GM18507 (cell line): ENCODE measurements around the gene GLB1L3.
"Not testable (repeated sequence)": the region's sequence is repeated elsewhere in the genome, so short reads cannot be mapped to it uniquely, and the experiment has no call there.

ENCODE experiments used
- DNase-seq: peaks from one replicate; pipeline ENCODE4 v3.0.0; 2011; ENCODE audit warnings: low read depth; ENCODE audit not compliant: insufficient read length; ENCODE audit errors: extremely low spot score
- FAIRE-seq: peaks from 2 replicates; lab custom pipeline; 2011; peaks lifted over from hg19 to GRCh38; lab: Jason Lieb, UNC

Gene GLB1L3

DNA sequence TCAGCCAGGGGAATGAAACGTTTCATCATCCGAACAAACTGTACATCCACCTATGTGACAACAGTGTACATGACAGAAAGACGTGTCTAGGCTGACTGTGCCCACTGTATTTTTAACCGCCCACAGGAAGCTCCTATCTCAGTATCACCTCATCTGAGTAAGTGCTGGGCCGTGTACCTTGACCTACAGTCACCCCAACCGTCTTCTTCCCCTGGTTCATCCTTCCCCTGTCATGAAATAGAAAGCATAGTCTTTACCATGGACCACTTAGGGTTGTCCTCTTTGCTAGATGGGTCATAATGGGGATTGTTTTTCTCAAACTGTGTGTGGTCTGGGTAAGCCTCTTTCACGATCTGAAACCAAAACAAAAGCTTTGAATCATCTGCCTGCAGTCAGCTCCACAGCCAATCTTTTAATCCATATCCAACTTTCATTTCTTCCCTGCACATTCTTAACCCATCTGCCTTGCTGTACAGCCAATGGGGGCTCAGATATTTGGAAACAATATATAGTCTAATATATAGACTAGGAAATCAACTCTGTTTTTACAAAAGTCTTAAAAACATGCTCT, 27.2 kb upstream of the GLB1L3 start:
- DNase-seq (no peak), FAIRE-seq (no peak)

DNA sequence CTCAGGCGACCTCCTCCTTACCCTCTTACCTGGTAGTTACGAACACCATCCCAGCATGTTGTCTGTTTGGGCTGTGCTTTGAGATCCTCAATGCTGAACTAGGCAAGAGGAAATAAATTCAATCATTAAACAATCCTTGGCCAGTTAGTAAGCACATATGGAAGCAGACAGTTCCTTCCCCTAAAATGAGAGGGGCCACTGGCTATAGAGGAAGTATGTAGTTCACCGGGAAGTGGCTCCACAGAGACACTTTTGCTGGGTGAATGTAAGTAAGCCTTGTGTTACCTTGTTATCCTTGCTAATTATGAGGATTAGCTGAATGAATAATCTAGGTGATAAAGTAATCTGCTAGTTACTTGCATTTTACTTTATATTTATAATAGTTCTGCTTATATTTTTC, 25.9 kb upstream of the GLB1L3 start:
- no peak for DNase-seq
- no peak for FAIRE-seq

DNA sequence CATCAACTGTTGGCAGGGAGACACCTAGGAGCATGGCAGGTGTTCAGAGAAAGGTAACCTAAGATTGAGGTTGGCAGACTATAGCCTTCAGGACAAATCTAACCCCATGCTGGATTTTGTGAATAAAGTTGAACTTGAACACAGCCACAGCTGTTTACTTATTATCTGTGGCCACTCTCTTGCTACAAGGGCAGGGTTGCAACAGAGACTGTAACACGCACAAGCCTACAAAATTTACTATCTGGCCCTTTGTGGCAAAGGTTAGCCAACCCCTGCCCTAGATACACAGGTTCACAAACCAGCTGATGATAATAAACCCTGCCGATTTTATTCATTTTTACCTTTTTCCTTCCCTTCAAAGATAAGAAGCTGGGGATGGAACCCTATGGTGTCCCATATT, 25.5 kb upstream of the GLB1L3 start:
- DNase-seq: no peak
- no peak for FAIRE-seq

DNA sequence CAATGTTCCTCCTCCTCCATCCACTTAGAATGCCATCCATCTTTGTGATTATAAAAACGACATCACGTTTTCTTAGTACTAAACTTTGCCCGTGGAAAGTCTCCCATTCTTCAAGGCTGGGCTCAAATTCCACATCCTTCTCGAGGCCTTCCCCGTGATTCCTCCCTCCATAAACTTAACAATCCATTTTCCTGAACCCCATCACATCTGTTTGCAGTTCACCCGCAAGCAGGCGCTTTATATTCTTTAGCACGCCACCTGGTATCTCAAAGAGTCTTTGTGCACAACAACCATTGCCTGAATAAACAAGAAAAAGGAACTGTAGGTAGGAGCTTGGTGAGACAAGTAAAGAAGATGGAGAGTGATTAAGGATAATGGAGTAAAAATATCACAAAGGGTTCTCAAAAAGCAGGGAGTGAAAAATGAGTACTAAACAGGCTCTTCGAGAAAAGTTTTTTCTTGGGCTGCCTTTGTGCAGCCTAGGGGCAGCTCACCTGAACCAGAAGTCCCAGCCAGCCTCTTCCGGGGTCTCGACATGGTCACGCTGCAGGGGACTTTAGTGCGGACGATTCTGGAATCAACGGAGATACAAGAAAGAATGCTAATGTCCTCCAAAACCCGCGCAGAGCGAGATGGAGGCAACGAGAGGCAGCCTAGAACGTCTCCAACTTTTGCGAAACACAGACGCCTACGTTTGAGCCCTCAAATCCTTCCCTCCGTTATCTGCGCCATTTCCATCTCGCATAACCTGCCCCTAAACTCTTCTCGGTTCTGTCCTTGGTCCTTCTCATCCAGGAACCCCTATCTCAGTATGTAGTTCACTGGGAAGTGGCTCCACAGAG, 23.6 kb upstream of the GLB1L3 start:
- no peak for FAIRE-seq
- no peak for DNase-seq

DNA sequence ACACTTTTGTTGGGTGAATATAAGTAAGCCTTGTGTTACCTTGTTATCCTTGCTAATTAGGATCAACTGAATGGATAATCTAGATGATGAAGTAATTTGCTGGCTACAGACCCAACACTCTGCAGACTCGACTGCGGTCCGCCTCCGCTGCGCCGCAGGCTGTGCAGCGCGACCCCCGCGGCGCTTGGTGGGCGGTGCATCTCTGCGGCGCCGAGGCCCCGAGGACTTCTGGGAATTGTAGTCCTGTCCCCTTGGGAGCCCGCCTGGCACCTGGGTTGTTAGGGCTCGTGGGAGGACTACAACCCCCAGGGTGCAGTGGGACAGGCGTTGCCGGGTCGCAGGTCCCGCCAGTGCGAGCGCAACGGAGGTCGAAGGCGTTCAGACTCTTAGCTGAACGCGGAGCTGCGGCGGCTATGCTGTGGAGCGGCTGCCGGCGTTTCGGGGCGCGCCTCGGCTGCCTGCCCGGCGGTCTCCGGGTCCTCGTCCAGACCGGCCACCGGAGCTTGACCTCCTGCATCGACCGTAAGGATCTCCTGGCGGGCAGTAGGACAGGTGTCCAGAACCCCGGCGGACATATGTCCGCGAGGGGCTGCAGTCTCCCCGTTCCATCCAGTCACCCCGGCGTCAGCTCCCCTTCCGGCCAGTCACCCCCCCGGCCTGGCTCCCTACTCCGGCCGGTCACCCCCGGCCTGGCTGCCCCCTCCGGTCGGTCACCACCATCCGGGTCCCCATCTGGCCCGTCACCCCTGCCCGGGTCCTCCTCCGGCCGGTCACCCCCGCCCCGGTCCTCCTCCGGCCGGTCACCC, 22.8 kb upstream of the GLB1L3 start, which contains the start of the genes ACAD8 and THYN1:
Gene ACAD8 (plus strand): TSS at position 381 of the 806 bp plus-strand sequence. CDS start 33 bp downstream, at position 414.
Gene THYN1 (minus strand): TSS at position 165 of the 806 bp plus-strand sequence. CDS start 470 bp downstream, outside the sequence.
- DNase-seq (peak; percentile 98), FAIRE-seq (peak; percentile 96)

DNA sequence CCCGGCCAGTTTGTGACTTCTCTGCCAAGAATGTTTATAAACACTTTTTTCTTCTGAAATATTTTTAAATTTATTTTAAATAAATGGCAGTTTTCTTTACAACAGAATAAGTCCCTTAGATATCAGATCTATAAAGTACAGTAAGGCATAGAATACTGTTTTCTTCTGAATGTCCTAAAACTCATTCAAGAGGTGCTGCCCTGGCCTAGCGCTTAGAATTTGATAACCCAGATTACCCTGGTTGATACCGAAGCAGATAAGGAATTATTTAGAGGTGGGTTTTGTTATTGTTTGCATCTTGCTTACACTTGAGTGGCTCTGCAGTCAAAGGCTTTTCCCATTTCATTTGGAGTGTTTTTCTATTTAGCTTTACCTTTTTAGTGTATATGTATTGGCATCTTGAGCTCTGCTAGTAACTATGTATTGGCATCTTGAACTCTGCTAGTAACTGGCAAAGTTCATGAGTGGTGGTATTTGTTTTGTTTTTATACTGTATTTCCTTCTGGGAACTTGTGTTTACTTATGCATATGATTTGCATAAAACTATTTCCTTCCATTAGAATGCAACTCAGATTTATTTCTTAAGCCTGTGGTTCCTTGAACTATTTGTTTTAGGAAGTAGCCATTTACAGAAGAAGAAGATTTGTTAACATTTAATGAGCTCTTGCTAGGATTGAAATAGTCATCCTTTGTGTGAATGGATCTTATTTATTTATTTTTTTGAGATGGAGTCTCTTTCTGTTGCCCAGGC, 21.6 kb upstream of the GLB1L3 start:
- DNase-seq (no peak), FAIRE-seq (no peak)

DNA sequence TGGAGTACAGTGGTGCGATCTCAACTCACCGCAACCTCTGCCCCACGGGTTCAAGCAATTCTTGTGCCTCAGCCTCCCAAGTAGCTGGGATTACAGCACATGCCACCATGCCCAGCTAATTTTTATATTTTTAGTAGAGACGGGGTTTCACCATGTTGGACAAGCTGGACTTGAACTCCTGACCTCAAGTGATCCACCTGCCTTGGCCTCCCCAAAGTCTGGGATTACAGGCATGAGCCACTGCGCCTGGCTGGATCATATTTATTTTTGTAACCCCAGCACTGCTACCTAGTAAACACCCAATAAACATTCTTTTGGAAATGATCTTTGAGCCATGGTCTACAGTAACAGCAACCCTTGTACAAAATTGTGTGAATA, 21.0 kb upstream of the GLB1L3 start:
- DNase-seq, FAIRE-seq: not testable (repeated sequence)

DNA sequence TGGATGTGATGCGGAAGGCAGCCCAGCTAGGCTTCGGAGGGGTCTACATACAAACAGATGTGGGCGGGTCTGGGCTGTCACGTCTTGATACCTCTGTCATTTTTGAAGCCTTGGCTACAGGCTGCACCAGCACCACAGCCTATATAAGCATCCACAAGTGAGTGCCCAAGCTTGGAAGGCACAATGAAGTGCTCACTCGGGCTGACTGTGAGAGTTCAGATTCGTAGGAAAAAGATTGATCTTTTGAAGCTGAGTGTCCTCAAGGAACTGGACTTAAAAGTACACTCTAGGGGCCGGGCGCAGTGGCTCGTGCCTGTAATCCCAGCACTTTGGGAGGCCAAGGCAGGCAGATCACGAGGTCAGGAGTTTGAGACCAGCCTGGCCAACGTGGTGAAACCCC, 19.1 kb upstream of the GLB1L3 start:
- no peak for DNase-seq
- no peak for FAIRE-seq

DNA sequence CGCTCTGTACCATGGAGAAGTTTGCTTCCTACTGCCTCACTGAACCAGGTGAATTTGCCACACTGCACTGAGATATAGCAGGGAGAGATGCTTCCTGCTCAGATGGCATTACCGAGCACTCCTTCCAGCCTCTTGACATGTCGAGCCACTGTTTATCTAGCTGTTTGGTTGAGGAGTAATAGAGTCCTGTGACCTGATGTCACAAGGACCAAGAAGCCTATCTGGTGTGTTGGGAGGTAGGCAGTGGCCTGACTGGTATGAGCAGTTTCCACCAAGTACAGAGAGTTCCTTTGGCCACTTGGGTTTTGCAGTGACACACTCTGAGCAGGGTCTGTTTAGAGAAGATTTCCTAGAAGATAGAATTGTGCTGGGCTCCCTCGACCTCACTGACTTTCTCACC, 17.6 kb upstream of the GLB1L3 start:
- DNase-seq (no peak), FAIRE-seq (no peak)

DNA sequence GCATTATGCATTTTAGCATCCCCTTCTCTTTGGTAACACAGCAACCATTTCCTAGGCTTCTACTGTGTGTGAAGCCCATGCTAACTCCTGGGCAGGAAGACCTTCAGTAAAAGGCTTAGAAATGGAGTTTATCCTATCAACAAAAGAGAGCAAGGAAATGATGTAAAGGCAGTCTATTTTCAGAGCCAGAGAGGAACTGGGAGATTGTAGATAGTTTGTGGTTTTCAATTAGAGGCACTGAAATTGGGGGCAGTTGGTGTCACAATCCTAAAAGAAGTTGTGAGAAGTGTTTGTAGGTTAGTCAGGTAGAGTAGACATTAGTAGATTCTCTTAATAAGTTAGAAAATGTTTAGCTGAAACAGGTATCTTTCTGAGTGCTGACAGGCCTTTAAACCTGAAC, 15.7 kb upstream of the GLB1L3 start:
- DNase-seq (no peak), FAIRE-seq (no peak)

DNA sequence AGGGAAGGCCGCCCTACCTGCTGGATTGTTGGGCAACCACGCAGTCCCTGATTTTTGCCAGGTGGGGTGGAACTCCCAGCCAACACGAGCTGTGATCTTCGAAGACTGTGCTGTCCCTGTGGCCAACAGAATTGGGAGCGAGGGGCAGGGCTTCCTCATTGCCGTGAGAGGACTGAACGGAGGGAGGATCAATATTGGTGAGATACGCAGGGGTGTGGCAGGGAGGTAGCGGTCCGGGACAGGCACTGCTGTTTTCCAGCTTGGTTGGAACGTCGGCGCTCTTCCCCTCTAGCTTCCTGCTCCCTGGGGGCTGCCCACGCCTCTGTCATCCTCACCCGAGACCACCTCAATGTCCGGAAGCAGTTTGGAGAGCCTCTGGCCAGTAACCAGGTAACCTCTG, 15.2 kb upstream of the GLB1L3 start:
- no peak for DNase-seq
- FAIRE-seq: no peak

DNA sequence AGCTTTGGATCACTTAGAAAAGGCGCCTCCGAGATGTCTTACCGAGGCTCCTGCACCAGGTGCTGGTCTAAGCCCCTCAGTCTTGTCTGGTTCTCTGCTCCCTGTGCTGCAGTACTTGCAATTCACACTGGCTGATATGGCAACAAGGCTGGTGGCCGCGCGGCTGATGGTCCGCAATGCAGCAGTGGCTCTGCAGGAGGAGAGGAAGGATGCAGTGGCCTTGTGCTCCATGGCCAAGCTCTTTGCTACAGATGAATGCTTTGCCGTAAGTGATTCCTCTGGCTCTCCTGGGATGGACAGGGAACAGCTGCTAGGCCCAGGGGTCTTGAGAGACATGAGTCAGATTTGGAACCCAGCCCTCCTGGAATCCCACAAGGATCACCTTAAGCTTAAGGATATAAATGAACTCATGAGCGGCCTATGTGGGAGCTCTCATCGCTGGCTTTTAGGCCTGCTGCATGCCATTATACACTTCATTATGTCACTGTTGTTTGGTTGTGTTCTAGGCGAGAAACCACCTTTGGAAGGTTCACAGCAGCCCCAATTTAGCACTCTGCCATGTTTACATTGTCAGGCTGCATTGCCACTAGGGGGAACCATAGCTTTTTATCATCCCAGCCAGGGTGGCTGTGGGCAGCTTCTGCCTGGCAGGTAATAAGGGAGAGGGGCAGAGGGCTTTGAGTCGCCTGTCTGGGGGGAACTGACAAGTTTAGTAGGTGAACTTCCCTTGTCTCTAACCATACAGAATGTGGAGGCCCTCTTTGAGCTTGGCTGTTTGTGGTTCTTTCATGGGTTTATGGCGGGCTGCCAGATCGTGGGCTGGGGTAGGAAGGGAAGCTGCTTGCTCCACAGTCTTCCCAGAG, 14.3 kb upstream of the GLB1L3 start:
- FAIRE-seq: no peak
- no peak for DNase-seq

DNA sequence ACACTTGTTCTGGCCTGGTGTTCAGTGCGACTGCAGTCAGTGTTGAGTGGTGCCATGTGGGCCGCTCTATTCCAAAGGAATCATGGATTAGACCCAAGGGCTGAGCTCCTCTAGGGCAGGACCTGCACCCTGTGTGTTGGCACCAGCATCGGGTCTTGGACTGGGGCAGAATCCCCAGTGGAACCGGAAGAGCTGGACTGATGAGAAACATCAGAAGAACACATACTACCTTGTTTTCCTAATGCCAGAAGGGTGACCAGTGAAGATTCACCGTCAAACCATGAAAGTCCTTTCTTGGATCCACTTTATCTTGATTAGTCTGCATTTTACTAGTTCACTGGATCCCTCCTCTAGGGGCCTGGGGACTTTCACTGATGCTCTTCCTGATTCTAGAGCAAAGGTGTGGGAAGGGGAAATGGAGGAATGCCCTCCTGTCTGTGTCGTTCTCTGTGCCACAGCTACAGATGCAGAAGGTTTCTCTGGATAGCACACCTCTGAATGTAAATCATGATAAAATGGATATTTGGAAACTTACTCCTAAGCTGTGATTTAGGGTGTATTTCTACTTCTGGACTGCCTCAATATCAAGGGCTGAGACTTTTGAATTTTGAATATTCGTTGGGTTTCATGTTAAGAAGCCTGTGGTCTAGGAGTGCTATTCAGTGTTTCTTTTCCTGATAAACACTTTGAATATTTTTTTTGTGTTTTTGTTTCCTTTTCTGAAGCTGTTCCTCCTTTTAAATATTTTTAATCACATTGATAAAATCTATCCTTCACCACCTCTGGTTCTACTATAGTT, 11.0 kb upstream of the GLB1L3 start:
- no peak for FAIRE-seq
- no peak for DNase-seq

DNA sequence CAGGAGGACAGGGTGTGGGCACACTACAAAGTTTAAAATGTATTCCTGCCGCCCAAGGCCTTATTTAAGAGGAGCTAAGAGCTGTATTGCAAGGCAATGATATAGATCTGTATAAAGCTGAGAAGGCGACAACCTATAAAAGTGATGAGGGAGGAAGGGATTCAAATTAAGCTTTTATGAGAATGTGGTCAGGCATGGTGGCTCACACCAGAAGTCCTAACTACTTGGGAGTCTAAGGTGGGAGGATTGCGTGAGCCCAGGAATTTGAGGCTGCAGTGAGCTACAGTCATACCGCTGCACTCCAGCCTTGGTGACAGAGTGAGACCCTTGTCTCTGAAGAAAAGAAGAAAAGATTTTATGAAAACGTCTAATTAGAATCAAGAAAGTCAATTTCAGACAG, 9.7 kb upstream of the GLB1L3 start:
- FAIRE-seq: no peak
- no peak for DNase-seq

DNA sequence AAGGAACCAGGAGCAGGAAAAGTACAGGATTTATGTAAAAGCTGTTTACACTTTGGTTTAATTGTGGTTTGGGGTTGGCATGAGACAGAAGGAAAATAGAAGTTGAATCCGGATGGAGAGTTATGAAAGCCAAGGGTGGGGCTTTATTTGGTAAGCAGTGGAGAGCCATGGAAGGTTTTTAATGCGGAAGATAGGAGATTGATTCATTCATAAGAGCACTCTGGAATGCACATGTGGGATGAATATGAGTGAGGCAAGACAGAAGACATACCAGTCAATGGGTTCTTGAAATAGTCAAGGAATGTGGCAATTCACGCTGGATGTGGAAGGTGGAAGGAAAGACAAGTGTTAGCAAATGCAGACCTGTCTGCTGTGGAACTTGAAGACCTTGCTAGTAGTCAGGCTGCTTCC, 9.3 kb upstream of the GLB1L3 start:
- DNase-seq (no peak), FAIRE-seq (no peak)

DNA sequence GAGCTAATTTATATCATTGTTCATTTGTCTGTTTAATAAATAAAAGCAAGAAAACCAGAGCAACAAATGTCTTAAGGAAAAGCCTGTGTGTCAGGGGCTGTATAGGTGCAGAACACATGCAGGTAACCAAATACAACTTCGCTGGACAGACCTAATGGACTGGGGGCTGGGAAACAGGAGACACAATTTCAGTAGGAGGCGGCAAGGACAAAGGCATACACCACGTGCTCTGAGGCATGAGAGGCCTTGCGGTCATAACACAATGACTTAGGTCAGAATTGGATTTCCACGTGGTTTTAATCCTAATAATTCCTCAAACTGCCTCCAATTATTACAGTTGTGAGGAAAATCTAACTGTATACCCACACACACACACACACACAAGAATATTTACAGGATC, 8.7 kb upstream of the GLB1L3 start:
- DNase-seq: no peak
- FAIRE-seq: no peak

DNA sequence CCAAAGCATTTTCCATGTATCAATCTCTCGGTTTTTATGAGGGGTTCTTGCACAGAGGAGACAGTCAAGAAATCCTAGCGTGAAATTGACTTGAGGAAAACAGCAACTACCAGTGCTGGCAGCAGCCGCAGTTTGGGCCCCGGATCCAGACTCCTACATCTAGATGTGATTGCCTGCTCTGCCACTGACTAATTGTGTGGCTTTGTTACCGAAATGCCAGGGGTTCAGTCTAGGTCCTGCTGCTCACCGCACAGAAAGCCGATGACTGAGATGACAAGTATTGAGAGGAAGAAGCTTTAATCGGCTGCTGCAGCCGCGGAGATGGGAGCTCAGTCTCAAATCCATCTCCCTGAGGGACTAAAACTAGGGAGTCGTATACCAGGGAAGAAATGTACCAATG, 8.2 kb upstream of the GLB1L3 start:
- FAIRE-seq: no peak
- no peak for DNase-seq

DNA sequence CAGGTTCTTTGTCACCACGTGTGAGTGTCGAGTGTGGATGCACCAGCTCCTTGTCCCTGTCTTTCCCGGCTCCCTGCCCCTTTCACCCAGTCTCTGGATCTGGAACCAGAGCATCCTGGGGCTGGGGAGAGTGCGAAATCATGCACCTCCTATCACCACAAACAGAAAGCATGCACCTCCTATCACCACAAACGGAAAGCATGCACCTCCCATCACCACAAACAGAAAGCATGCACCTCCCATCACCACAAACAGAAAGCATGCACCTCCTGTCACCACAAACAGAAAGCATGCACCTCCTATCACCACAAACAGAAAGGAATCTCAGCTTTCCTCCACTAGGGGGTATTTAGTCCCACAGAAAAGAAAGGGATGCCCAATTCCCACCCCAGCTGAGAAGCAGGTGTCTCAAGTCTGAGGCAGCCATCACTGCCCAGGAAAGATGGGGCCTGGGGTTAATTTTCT, 5.9 kb upstream of the GLB1L3 start:
- FAIRE-seq (peak; percentile 41), DNase-seq (no peak)
